ENCODE data around the gene RNF214.

- no peak for TF ChIP-seq POLR2A (IDR thresholded peaks at IDR 0.05; ENCODE audit: low read depth, low read length)
- TF ChIP-seq TAF1 (IDR thresholded peaks at IDR 0.05; ENCODE audit: borderline replicate concordance, low read depth, low read length) = no peak
Observed at GRCh38 chr11:117313091-117313490, 80.6 kb downstream of the RNF214 start.
